ENCODE data around the gene TAF1A.

TAF1A gene

GRCh38 chr1:222594789-222595188, 5.1 kb upstream of the TAF1A start:
- DNase-seq = no peak

- no peak for DNase-seq
Observed at GRCh38 chr1:222592171-222592570, 2.4 kb upstream of the TAF1A start.

GRCh38 chr1:222588135-222588534, 1.6 kb downstream of the TAF1A start:
- no peak for DNase-seq

- DNase-seq = no peak
Observed at GRCh38 chr1:222586842-222587241, 2.9 kb downstream of the TAF1A start.

GRCh38 chr1:222583079-222583478, 6.7 kb downstream of the TAF1A start:
- no peak for DNase-seq

- DNase-seq = no peak
Observed at GRCh38 chr1:222582099-222582774, 7.5 kb downstream of the TAF1A start.

- DNase-seq = no peak
Observed at GRCh38 chr1:222579316-222579715, 10.4 kb downstream of the TAF1A start.

- no peak for DNase-seq
Observed at GRCh38 chr1:222570837-222571236, 18.9 kb downstream of the TAF1A start.

- DNase-seq = no peak
Observed at GRCh38 chr1:222561656-222562055, 28.1 kb downstream of the TAF1A start.

GRCh38 chr1:222557574-222557973, 32.2 kb downstream of the TAF1A start:
- DNase-seq = no peak

GRCh38 chr1:222557148-222557547, 32.6 kb downstream of the TAF1A start:
- DNase-seq = no peak

GRCh38 chr1:222555992-222556615, 33.6 kb downstream of the TAF1A start:
- no peak for DNase-seq

- no peak for DNase-seq
Observed at GRCh38 chr1:222554177-222554576, 35.6 kb downstream of the TAF1A start.

GRCh38 chr1:222552882-222553281, 36.9 kb downstream of the TAF1A start:
- DNase-seq = no peak

- DNase-seq = no peak
Observed at GRCh38 chr1:222547944-222548671, 41.6 kb downstream of the TAF1A start, which contains the start of gene HHIPL2. TSS of gene HHIPL2 (minus strand) at chr1:222548104. CDS start at chr1:222548044, 60 bp downstream.

GRCh38 chr1:222547260-222547614, 42.5 kb downstream of the TAF1A start:
- no peak for DNase-seq

GRCh38 chr1:222546548-222547259, 43.0 kb downstream of the TAF1A start:
- DNase-seq = peak; percentile 38

- DNase-seq = no peak
Observed at GRCh38 chr1:222546091-222546490, 43.6 kb downstream of the TAF1A start.

GRCh38 chr1:222543817-222544216, 45.9 kb downstream of the TAF1A start:
- no peak for DNase-seq

- no peak for DNase-seq
Observed at GRCh38 chr1:222540598-222540995, 49.1 kb downstream of the TAF1A start.

GRCh38 chr1:222539951-222540597, 49.7 kb downstream of the TAF1A start:
- DNase-seq = no peak

- no peak for DNase-seq
Observed at GRCh38 chr1:222535455-222535854, 54.3 kb downstream of the TAF1A start.

- DNase-seq = no peak
Observed at GRCh38 chr1:222530852-222531251, 58.9 kb downstream of the TAF1A start.
